HG03060 (cell line): ENCODE measurements around the gene TMCC1.

Experiments used
- ATAC-seq: cut with Tn5 transposase; IDR thresholded peaks from one replicate; pipeline ENCODE4 v1.9.1; 2021; ENCODE audit warnings: low read depth, moderate number of reproducible peaks; ENCODE audit not compliant: unreplicated experiment

The TMCC1 gene

GRCh38 chr3:129603991-129604749 is 289.3 kb downstream of the TMCC1 start:
- ATAC-seq: no peak

- ATAC-seq: no peak
These were observed 290.0 kb downstream of the TMCC1 start for GRCh38 chr3:129603561-129603942.

DNA sequence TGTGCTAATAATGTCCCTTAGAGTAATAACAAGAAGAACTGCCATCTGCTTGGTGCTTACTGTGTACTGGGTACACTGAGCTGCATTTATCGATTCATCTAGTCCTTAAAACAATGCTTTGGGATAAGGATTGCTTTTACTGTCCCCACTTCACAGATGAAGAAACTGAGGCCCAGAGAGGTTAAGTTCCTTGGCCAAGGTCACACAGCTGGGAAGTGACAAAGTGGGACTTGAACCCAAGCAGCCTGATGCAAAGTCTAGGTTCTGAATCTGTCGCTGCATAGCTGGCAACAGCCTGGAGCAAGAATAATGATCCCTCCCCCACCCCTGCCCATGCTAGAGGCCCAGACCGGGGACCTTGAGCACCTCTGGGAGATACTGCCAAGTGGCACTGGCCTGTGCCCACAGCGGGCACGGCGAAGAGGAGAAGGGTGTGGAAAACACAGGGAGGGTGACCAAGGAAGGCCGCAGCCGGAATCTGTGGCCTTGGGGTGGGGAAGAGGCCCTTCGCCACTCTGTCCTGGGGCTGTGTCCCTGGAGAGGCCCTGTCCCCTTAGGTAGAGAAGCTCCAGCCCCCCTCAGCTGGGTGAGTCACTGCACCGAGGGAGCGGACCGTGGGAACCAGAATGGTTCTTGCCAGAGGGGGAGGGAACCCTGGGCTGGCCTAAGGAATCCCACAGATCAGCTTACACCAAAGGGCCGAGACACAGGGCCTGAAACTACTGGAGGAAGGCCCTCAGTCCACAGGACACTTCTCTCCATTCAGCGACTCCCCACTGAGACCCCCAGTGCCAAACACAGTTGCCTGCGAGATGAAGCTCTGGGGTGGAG is 290.6 kb downstream of the TMCC1 start:
- no peak for ATAC-seq

- no peak for ATAC-seq
These were observed 291.2 kb downstream of the TMCC1 start for GRCh38 chr3:129602309-129602708.

DNA sequence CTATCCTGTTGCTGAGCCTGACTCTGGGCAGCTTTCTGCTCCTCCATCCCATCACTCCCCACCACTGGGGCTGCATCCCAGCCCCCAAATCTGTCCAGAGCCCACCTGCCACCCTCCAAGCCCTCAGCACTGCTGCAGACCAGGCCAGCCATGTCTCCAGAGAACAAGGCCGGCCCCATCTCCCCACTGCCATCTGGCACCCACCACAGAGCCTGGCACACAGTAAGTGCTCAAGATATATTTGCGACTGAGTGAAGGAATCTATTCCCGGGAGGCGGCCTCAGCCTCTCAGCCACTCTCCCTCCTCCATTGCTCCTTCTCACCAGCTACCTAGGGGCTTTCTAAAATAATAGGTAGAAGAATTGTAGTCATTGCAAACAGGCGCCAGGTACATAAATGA is 291.8 kb downstream of the TMCC1 start:
- ATAC-seq: no peak

GRCh38 chr3:129600348-129600747 is 293.2 kb downstream of the TMCC1 start:
- no peak for ATAC-seq

GRCh38 chr3:129599607-129600006 is 293.9 kb downstream of the TMCC1 start:
- no peak for ATAC-seq

DNA sequence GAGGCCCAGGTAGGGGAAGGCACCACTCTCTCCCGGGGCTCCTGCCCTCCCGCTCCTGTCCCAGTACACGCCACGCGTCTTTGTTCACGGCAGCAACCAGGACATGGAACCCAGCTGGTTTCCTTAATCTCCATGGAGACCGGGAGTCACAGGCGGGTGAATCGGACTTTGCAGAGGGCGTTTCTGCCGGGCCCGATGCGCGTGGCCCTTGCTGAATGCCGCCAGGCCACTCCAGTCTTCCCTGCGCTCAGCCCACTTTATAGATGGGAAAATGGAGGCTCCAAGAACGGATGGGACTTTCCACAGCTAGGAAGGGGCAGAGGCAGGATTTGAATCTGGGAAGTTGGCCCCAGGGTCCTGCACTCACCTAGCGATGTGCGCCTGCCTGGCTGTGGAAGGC is 294.4 kb downstream of the TMCC1 start:
- no peak for ATAC-seq

DNA sequence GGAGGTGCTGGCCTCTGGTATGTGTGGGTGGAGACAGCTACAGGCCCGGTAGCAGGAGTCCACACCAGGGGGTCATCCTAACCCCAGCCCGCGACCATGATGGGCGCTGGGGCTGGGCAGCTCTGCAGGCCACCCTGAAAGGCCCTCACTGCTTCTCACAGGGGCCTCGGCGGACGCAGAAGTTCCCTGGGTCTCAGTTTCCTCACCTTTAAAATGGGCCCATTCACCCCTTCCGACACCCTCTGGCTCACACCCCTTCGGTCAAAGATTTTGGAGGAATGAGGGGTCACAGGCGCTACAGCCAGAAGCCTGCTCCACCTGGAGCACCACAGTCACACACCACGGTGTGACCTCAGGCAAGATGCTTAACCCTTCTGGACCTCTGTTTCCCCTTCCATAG is 295.0 kb downstream of the TMCC1 start:
- no peak for ATAC-seq

GRCh38 chr3:129598000-129598381 is 295.5 kb downstream of the TMCC1 start:
- no peak for ATAC-seq
